Jurkat, Clone E6-1 (cell line): Measurements from ENCODE around the gene AXIN1. TPM values are rescaled to one million over a fixed set of nuclear protein-coding genes. Genes with fewer than 3 reads are reported as not detected.
A peak's percentile ranks its signal among the peaks of the same experiment; 100 is the strongest.
"Not testable (repeated sequence)": the region's sequence is repeated elsewhere in the genome, so short reads cannot be mapped to it uniquely, and the experiment has no call there.

Source experiments
- DNase-seq: peaks from one replicate; pipeline ENCODE4 v3.0.0-alpha.2; 2011; ENCODE audit warnings: low read depth, low spot score
- H3K4me3 ChIP-seq: 2 replicates; pipeline ENCODE4 v1.5.1; 2011; ENCODE audit warnings: mild to moderate bottlenecking, low read length, control low read depth, moderate library complexity
- polyA plus RNA-seq: library from polyadenylated mRNA; unstranded; fragments of >200 nt; gene quantifications from one replicate; pipeline ENCODE4 v1.2.1, GENCODE V29; 2012; ENCODE audit warnings: missing spikeins; ENCODE audit not compliant: insufficient read length, insufficient read depth

Gene AXIN1, protein sequence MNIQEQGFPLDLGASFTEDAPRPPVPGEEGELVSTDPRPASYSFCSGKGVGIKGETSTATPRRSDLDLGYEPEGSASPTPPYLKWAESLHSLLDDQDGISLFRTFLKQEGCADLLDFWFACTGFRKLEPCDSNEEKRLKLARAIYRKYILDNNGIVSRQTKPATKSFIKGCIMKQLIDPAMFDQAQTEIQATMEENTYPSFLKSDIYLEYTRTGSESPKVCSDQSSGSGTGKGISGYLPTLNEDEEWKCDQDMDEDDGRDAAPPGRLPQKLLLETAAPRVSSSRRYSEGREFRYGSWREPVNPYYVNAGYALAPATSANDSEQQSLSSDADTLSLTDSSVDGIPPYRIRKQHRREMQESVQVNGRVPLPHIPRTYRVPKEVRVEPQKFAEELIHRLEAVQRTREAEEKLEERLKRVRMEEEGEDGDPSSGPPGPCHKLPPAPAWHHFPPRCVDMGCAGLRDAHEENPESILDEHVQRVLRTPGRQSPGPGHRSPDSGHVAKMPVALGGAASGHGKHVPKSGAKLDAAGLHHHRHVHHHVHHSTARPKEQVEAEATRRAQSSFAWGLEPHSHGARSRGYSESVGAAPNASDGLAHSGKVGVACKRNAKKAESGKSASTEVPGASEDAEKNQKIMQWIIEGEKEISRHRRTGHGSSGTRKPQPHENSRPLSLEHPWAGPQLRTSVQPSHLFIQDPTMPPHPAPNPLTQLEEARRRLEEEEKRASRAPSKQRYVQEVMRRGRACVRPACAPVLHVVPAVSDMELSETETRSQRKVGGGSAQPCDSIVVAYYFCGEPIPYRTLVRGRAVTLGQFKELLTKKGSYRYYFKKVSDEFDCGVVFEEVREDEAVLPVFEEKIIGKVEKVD
- polyA plus RNA-seq, result 19.8 TPM

DNA sequence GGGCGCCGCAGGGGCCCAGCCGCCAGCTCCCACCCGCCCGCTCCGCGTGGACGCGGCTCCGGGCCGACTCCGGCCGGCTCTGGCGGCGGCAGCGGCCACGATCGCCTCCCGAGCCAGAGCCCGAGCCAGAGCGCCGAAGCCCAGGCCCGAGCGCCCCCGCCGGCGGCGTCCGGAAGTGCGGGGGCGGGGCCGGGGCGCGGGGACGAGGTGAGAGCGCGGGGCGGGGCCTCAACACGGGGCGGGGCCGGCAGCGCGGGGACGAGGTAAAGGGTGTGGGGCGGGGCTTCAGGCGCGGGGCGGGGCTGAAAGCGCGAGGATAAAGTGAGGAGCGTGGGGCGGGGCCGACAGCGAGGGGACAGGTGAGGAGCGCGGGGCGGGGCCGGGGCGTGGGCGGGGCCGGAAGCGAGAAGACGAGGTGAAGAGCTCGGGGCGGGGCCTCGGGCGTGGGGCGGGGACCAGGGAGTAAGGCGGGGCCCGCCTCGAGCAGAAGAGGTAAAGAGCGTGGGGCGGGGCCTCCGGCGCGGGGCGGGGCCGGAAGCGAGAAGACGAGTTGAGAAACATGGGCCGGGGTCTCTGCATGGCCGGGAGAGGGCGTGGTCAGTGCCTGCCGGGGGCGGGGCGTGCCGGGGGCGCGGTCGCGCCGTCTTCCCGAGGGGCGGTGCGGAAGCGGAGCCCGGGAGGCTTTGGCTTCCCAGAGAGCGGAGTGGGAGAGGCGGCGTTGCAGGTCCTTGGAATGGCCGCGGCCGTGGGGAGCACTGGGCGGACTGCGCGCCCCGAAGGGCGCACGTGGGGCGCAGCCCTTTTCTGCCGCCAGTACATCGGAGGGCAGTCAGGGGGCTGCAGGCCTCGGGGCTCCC lies at the start of gene AXIN1:
Gene AXIN1 (minus strand): TSS at position 177 of the 857 bp plus-strand sequence. CDS start 5,698 bp downstream, outside the sequence.
- DNase-seq, result peak; percentile 91

GRCh38 chr16:401468-402348 lies 49.2 kb upstream of the AXIN1 start, which contains the start of gene DECR2:
Gene DECR2, plus strand, starts transcription at chr16:401885. Its CDS starts 79 bp downstream, at chr16:401964.
- DNase-seq, result peak; percentile 71

More for the DNA sequence above, at the start of gene AXIN1:
- H3K4me3 ChIP-seq, result peak within 1 kb of the TSS; percentile 65

DNA sequence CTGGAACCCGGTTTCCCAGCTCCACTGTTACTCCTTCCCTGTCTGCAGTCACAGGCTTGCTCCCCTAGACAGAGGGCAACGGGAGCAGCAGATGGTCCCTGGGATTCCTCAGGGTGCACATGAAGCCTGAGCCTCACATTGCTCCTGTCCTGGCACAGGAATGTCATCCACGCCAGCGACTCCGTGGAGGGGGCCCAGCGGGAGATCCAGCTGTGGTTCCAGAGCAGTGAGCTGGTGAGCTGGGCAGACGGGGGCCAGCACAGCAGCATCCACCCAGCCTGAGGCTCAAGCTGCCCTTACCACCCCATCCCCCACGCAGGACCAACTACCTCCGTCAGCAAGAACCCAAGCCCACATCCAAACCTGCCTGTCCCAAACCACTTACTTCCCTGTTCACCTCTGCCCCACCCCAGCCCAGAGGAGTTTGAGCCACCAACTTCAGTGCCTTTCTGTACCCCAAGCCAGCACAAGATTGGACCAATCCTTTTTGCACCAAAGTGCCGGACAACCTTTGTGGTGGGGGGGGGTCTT lies 47.6 kb upstream of the AXIN1 start:
- DNase-seq, result no peak
- H3K4me3 ChIP-seq, result peak overlapping the region; percentile 62

More at GRCh38 chr16:401468-402348, 49.2 kb upstream of the AXIN1 start, which contains the start of gene DECR2:
- H3K4me3 ChIP-seq, result peak within 1 kb of the TSS; percentile 65

GRCh38 chr16:399340-400019 lies 47.0 kb upstream of the AXIN1 start:
- no peak overlapping the region for H3K4me3 ChIP-seq
- no peak for DNase-seq

- DNase-seq, result no peak
- no peak overlapping the region for H3K4me3 ChIP-seq
Observed at GRCh38 chr16:398561-399339, 46.2 kb upstream of the AXIN1 start.

DNA sequence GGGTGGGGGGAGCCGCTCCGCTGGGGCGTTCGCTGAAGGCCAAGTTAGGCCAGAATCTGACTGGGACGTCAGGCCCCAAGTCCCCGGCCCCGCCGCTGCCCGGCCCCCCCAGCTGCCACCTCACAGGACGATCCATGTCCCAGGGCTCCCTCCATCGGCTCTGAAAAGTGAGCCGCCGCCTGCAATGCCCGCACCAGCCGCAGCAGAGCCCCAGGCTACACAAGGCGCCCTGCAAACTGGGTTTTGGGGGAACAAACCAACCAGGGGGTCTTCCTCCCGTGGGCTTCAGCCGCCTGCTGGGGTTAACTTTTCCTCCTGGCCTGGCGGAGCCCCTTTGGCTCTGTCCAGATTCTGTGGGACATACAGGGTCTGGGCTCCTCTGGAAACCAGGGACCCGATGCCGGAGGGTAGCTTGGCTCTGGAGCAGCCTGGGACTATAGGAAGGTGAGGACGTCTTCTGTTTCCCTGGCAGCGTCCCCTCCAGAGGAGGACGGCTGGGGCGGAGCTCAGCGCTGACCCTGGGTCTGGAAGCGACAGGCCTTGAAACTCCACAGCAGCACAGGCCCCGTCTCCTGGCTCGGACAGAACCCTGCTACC lies 45.3 kb upstream of the AXIN1 start:
- no peak for DNase-seq
- H3K4me3 ChIP-seq, result no peak overlapping the region

- H3K4me3 ChIP-seq, result peak within 1 kb of the TSS; percentile 48
- DNase-seq, result no peak
Observed at GRCh38 chr16:397135-397661, 44.7 kb upstream of the AXIN1 start, which contains the start of gene NME4. Gene NME4, plus strand, starts transcription at chr16:397199. Its CDS starts 24 bp downstream, at chr16:397223.

DNA sequence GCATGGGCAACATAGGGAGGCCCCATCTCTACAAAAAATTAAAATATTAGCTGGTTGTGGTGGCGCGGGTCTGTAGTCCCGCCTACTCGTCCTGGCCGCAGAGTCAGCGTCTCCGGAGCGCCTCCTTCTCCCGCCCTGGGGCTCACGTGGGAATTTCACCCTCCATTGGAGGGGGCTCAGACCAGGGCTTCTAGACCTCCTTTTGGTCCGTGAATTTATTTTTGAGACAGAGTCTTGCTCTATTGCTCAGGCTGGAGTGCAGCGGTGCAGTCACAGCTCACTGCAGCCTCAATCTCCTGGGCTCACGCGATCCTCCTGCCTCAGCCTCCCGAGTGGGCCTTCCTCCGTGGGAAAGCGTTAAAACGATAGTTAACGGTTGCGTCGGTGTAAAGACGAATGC lies 44.1 kb upstream of the AXIN1 start:
- no peak for DNase-seq
- peak overlapping the region; percentile 46 for H3K4me3 ChIP-seq

- DNase-seq, result no peak
- H3K4me3 ChIP-seq, result peak overlapping the region; percentile 46; the same call in 1 of the 2 replicates
Observed at GRCh38 chr16:396199-396598, 43.7 kb upstream of the AXIN1 start.

DNA sequence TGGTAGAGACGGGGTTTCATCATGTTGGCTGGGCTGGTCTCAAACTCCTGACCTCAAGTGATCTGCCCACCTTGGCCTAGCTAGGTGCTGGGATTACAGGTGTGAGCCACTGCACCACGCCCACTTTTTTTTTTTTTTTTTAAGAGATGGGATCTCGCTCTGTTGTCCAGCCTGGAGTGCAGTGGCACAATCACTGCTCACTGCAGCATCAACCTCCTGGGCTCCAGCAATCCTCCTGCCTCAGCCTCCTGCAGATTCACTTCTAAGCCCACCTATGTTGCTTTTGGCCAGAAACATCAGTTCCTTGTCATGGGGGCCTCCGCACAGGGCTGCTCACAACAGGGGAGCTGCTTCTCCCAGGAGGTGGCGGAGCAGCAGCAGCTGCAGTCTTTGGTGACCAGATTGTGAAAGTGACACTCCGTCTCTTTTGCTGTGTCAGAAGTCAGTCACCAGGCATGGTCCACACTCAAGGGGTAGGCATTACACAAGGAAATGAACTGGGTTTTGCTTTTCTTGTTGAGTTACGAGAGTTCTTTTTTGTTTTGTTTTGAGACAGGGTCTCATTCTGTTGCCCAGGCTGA lies 40.0 kb upstream of the AXIN1 start:
- no peak overlapping the region for H3K4me3 ChIP-seq
- DNase-seq, result no peak

DNA sequence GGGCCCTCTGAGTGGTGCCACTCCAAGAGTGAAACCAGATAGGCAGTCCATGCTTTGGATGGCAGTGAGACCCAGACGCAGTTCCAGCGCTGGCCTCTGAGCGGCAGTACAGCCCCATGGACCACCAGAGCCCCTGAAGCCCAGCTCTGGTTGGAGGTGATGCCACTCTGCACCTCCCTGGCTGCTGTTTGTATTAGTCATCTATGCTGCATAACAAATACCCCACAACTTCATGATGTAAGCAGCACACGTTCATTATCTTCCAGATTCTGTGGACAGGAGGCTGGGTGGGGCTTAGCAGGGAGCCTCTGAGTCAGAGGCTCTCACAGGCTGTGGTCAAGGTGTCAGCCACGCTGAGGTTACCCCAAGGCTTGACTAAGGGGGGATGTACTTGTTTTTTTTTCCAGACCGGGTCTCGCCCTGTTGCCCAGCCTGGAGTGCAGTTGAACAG lies 39.4 kb upstream of the AXIN1 start:
- no peak overlapping the region for H3K4me3 ChIP-seq
- peak; percentile 61 for DNase-seq

DNA sequence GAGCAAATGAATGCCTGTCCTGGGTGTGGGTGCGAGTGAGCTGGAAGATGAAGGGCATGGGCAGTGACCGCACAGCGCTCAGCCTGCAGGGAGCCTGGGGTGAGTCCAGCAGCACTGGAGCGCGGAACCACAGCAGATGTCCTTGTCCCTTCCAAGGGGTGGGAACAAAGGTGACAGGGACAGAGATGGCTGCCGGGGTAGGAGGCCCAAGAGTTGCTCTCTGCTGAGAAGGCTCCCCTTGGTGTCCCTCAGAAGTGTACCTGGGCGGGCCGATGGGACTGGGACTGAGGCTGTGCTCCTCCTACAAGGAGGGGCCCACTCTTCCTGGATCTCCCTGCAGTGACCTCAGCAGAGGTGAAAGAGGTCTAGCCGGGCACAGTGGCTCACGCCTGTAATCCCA lies 36.8 kb upstream of the AXIN1 start:
- no peak for DNase-seq

GRCh38 chr16:387761-388666 lies 35.5 kb upstream of the AXIN1 start:
- not testable (repeated sequence) for DNase-seq, H3K4me3 ChIP-seq

More for the DNA sequence above, 36.8 kb upstream of the AXIN1 start:
- H3K4me3 ChIP-seq, result no peak overlapping the region

DNA sequence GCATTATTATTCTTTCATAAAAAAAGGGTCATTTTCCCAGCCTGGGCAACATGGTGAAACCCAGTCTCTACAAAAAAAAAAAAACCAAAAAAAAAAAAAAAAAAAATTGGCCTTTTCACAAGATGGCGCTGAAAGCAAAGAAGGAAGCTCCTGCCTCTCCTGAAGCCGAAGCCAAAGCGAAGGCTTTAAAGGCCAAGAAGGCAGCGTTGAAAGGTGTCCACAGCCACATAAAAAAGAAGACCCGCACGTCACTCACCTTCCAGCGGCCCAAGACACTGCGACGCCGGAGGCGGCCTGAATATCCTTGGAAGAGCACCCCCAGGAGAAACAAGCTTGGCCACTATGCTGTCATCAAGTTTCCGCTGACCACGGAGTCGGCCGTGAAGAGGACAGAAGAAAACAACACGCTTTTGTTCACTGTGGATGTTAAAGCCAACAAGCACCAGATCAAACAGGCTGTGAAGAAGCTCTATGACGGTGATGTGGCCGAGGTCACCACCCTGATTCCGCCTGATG lies 34.2 kb upstream of the AXIN1 start:
- no peak for DNase-seq

More for the DNA sequence above, 34.2 kb upstream of the AXIN1 start:
- H3K4me3 ChIP-seq, result no peak overlapping the region
